Fibroblast of the aortic adventitia (primary cell): Measurements from ENCODE around the gene SUPT20HL1. TPM values are rescaled to one million over a fixed set of nuclear protein-coding genes. Genes with fewer than 3 reads are reported as not detected.
A peak's percentile ranks its signal among the peaks of the same experiment; 100 is the strongest.
"Not testable (repeated sequence)": the region's sequence is repeated elsewhere in the genome, so short reads cannot be mapped to it uniquely, and the experiment has no call there.

ENCODE experiments used
- DNase-seq: peaks from one replicate; pipeline ENCODE4 v3.0.0-alpha.2; 2010; ENCODE audit warnings: low read depth
- H3K4me3 ChIP-seq: 2 replicates; pipeline ENCODE4 v1.5.1; 2011; ENCODE audit warnings: low read depth, mild to moderate bottlenecking, control low read depth, low read length, moderate library complexity
- total RNA-seq: library from RNA; depleted of rRNA; stranded (reverse); fragments of >200 nt; gene quantifications from 2 replicates; pipeline ENCODE4 v1.2.3, GENCODE V29; 2012; ENCODE audit warnings: low replicate concordance
- TF ChIP-seq, protein P1 (sequence below): IDR thresholded peaks from 2 replicates; pipeline ENCODE4 v1.5.1; 2011; ENCODE audit warnings: mild to moderate bottlenecking, low read length, control low read depth, inconsistent platforms; ENCODE audit not compliant: insufficient read depth

The SUPT20HL1 gene
- total RNA-seq, 1 donor = not detected

DNA sequence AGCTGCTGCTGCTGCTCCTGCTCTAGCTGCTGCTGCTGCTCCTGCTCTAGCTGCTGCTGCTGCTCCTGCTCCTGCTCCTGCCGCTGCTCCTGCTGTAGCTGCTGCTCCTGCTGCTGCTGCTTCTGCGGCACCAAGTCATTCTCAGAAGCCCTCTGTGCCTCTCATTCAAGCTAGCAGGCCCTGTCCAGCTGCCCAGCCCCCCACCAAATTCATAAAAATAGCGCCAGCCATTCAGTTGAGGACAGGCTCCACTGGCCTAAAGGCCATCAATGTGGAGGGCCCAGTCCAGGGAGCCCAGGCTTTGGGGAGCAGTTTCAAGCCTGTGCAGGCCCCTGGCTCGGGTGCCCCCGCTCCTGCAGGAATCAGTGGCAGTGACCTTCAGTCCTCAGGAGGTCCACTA lies 3.9 kb downstream of the SUPT20HL1 start:
- TF ChIP-seq, protein P1, sequence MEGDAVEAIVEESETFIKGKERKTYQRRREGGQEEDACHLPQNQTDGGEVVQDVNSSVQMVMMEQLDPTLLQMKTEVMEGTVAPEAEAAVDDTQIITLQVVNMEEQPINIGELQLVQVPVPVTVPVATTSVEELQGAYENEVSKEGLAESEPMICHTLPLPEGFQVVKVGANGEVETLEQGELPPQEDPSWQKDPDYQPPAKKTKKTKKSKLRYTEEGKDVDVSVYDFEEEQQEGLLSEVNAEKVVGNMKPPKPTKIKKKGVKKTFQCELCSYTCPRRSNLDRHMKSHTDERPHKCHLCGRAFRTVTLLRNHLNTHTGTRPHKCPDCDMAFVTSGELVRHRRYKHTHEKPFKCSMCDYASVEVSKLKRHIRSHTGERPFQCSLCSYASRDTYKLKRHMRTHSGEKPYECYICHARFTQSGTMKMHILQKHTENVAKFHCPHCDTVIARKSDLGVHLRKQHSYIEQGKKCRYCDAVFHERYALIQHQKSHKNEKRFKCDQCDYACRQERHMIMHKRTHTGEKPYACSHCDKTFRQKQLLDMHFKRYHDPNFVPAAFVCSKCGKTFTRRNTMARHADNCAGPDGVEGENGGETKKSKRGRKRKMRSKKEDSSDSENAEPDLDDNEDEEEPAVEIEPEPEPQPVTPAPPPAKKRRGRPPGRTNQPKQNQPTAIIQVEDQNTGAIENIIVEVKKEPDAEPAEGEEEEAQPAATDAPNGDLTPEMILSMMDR = no peak
- DNase-seq = no peak
- H3K4me3 ChIP-seq = no peak overlapping the region

DNA sequence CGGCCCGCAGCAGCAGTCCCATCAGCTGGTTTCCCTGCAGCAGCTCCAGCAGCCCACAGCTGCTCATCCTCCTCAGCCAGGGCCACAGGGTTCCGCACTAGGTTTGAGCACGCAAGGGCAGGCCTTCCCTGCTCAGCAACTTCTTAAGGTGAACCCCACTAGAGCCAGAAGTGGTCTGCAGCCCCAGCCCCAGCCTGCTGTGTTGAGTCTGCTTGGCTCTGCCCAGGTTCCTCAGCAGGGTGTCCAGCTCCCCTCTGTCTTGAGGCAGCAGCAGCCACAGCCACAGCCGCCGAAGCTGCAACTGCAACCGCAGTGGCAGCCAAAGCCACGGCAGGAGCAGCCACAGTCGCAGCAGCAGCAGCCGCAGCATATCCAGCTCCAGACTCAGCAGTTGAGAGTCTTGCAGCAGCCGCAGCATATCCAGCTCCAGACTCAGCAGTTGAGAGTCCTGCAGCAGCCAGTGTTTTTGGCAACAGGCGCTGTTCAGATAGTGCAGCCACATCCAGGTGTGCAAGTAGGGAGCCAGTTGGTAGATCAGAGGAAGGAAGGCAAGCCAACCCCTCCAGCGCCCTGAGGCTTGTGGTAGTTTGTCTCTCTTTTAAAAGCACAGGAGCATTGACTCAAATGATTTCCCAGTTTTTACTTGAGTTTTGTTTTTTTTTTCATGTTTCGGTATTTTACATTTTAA lies 4.6 kb downstream of the SUPT20HL1 start:
- DNase-seq = no peak
- TF ChIP-seq, protein P1 = no peak
- no peak overlapping the region for H3K4me3 ChIP-seq

DNA sequence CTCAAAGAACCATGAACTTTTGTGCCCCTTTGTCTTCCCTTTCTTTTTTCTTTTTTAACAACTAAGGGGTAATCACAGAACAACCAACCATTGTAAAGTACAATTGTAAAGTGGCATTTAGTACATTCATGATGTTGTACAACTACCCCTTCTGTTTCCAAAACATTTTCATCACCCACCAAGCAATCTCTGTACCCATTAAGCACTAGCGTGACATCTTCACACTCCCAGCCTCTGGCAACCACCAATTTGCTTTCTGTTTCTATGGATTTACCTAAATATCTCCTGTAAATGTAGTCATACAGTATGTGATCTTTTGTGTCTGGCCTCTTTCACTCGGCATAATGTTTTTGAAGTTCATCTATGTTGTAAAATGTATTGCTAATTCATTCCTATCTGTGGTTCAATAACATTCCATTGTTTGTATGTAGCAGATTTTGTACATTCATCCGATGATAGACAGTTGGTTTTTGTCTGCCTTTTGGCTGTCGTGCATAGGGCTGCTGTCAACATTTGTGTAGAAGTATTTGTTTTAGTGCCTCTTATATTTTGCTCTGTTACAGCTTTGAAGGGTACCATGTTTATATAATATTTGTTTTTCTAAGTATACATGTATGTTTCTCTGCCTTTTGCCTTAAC lies 6.4 kb downstream of the SUPT20HL1 start:
- not testable (repeated sequence) for DNase-seq

DNA sequence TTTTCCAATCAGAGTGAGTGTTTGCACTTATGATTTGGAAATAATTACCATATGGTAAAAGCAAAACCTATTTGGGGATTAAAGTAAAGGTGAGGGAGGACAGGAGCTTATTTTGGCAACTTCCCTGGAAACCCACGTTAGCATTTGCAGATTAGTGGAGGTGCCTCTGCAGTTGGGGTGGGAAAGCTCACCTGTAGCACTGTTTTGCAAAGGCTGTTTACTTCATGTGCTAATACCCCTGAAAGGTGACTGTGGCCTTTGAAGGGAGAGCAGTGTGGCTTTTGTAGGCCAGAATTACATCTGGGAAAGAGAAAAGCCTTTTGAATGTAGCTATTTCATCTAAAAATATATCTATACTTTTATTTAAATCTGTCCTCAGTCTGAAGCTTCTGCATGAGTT lies 9.4 kb downstream of the SUPT20HL1 start:
- H3K4me3 ChIP-seq = no peak overlapping the region
- no peak for DNase-seq
- TF ChIP-seq, protein P1 = no peak

More for the DNA sequence above, 6.4 kb downstream of the SUPT20HL1 start:
- H3K4me3 ChIP-seq = not testable (repeated sequence)

DNA sequence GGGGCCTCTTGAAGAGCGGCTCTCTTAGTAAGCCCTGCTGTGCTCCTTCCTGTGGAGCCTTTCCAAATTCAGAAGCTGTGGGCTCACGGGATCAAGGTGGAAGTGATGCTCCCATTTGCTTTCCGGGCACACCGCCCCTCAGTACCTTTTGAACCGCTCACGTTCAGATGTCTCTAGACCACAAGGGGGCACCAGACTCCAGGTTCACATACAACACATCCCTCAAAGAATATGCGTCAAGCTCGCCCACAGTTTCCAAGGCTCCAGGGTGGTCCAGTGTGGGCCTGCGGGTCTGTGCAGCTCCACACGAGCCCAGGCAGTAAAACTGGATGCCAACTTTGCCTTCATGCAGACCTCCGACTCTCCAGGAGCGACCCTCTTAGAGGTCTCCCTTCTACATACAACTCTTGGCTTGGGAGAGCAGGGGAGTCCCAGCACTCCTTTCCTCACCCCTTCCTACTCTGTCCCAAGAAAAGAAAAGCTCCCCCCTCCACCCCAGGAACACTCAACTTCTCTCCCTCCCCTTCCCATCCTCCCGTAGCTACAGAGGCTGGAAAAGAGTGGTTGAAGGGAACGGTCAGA lies 11.0 kb downstream of the SUPT20HL1 start:
- no peak overlapping the region for H3K4me3 ChIP-seq
- peak; percentile 68 for DNase-seq
- TF ChIP-seq, protein P1 = peak; percentile 67

DNA sequence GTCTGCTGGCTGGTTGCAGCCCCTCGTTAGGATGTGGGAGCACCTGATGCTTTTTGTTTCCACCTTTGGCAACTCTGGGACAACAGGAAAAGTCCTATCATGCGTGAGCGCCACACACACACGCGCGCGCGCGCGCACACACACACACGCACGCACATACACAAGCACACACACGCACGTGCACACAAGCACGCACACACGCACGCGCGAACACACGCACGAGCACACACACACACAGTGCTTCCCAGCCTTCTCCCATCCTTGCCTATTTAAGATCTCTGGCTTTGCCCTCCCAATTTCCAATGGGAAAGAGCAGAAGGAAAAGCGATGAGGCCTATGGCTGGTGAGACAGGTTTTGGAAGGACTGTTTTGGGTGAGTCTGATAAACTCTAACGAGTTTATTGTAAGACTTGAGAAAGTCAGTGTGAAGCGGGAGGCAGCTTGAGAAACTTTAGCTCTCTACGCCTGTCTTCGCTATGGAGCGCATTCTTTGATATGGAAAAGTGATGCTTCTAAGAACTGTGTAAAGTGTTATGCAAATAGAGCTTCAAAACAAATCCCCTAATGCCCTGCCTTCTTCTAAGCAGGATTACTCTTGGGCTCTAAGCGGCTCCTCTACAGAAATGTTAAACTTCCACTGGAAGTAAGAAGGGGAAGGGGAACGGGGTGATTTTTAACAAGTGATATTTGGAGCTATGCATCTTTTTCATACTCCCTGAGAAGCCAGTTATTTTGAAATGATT lies 11.8 kb downstream of the SUPT20HL1 start:
- no peak for DNase-seq
- TF ChIP-seq, protein P1 = no peak
- no peak overlapping the region for H3K4me3 ChIP-seq

DNA sequence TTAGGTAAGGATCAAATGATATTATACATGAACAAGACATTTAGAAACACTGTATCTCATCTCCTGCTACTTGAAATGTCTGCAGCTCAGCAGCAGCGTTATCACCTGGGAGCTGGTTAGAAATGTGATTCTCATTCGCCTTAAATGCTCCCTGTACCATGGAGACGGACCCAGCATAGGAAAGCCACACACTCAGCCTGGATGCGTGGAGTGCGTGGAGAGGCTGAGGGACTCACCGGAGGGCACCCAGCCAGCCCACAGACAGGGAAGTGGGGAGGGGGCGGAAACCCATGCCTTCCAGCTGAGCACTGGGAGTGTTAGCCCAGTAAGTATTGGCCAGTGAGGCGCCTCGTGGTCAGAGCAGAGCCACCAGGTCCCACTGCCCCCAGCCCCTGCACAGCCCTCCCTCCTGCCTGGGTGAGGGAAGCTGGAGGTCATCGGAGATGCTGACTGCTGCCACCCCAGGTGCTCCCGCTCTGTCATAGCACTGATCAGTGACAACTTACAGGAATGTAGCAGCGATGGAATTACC lies 15.2 kb downstream of the SUPT20HL1 start:
- no peak overlapping the region for H3K4me3 ChIP-seq
- TF ChIP-seq, protein P1 = no peak
- DNase-seq = no peak
